HCT116 (cell line): Measurements from ENCODE around the gene TULP4. TPM values are rescaled to one million over a fixed set of nuclear protein-coding genes. Genes with fewer than 3 reads are reported as not detected.

ENCODE experiments used
- ATAC-seq: fragments of 200-7000 bp; cut with Tn5 transposase; 2 replicates; pipeline ENCODE4 v1.9.1; 2020; ENCODE audit warnings: mild to moderate bottlenecking, moderate library complexity
- BruUV-seq: library from RNA; stranded (reverse); fragments of 400-500 nt; replicated peaks from 2 replicates; lab custom pipeline; 2021; lab: Mats Ljungman, UMichigan
- CTCF ChIA-PET: fragments of 300-600 bp; sonication (Branson Sonifier 250); formaldehyde crosslinking; loops from one replicate; lab custom pipeline; 2021; ENCODE audit warnings: antibody characterized with exemption; lab: Charles Lee
- POLR2A ChIA-PET: fragments of 300-600, 350-600 bp; sonication (Branson Sonifier 250); formaldehyde crosslinking; loops from one replicate; lab custom pipeline; 2021; ENCODE audit warnings: antibody characterized with exemption; lab: Charles Lee
- RAD21 ChIA-PET, 2 experiments: fragments of 300-600 bp; sonication (Branson Sonifier 250); formaldehyde crosslinking; loops; one replicate each; lab custom pipeline; 2023; ENCODE audit warnings: low total read pairs in 2 of 2; ENCODE audit not compliant: uncharacterized antibody in 2 of 2, unreplicated experiment in 2 of 2, low non-redundant PET in 1 of 2; lab: Charles Lee
- DNase-seq: peaks from one replicate; pipeline ENCODE4 v3.0.0-alpha.2; 2010; ENCODE audit warnings: low read depth, low spot score
- H2AFZ ChIP-seq: fragments of 200-600 bp; shearing (Covaris generic), sonication (generic); 2 replicates; pipeline ENCODE4 v1.6.1; 2017; ENCODE audit warnings: low read depth, mixed run types, mixed read lengths, antibody characterized with exemption, low read length; ENCODE audit not compliant: poor library complexity, severe bottlenecking
- H3K27ac ChIP-seq: 2 replicates; pipeline ENCODE4 v1.5.1; 2012; ENCODE audit warnings: low read depth, low read length
- H3K27me3 ChIP-seq: fragments of 200-600 bp; sonication (generic); 2 replicates; pipeline ENCODE4 v1.6.1; 2016; ENCODE audit warnings: mixed run types, low read length, mixed read lengths; ENCODE audit not compliant: insufficient read depth
- H3K36me3 ChIP-seq, 2 experiments: fragments of 200-500 bp in 1 of 2; fragments of 200-600 bp in 1 of 2; sonication (Bioruptor generic) in 1 of 2; sonication (generic) in 1 of 2; 2 replicates each; pipeline versions ENCODE4 v1.5.1 to v1.6.1; 2014 to 2016; ENCODE audit warnings: low read length in 2 of 2, inconsistent platforms in 1 of 2, mixed read lengths in 1 of 2, mixed run types in 1 of 2; ENCODE audit not compliant: insufficient read depth in 2 of 2, control insufficient read depth in 1 of 2
- H3K4me1 ChIP-seq, 2 experiments: fragments of 200-600 bp in 1 of 2; sonication (generic) in 1 of 2; 2 replicates each; pipeline versions ENCODE4 v1.5.1 to v1.6.1; 2012 to 2017; ENCODE audit warnings: low read length in 2 of 2, inconsistent platforms in 1 of 2, mild to moderate bottlenecking in 1 of 2, mixed read lengths in 1 of 2, mixed run types in 1 of 2, moderate library complexity in 1 of 2; ENCODE audit not compliant: insufficient read depth in 2 of 2, control insufficient read depth in 1 of 2
- H3K4me2 ChIP-seq: fragments of 200-600 bp; sonication (generic); 2 replicates; pipeline ENCODE4 v1.6.1; 2017; ENCODE audit warnings: mixed run types, low read length, mixed read lengths
- H3K4me3 ChIP-seq, 2 experiments: fragments of 200-600 bp in 1 of 2; sonication (generic) in 1 of 2; replicated peaks in 1 of 2; 2 replicates each; pipeline ENCODE4 v1.5.1; 2011 to 2016; ENCODE audit warnings: low read length in 2 of 2, control low read depth in 1 of 2, low read depth in 1 of 2, mild to moderate bottlenecking in 1 of 2, mixed read lengths in 1 of 2, mixed run types in 1 of 2
- H3K79me2 ChIP-seq: fragments of 200-600 bp; sonication (generic); 2 replicates; pipeline ENCODE4 v1.6.1; 2017; ENCODE audit warnings: mild to moderate bottlenecking, mixed run types, low read length, moderate library complexity, mixed read lengths; ENCODE audit not compliant: insufficient read depth
- H3K9ac ChIP-seq: fragments of 200-600 bp; sonication (generic); 2 replicates; pipeline ENCODE4 v1.6.1; 2016; ENCODE audit warnings: low read length, mixed read lengths
- H3K9me2 ChIP-seq: fragments of 200-600 bp; sonication (generic), shearing (Covaris generic); 2 replicates; pipeline ENCODE4 v1.6.1; 2017; ENCODE audit warnings: mixed run types, mild to moderate bottlenecking, moderate library complexity; ENCODE audit not compliant: insufficient read depth
- H3K9me3 ChIP-seq, 2 experiments: fragments of 200-500 bp in 1 of 2; fragments of 200-600 bp in 1 of 2; sonication (Bioruptor generic) in 1 of 2; sonication (generic) in 1 of 2; 2 replicates each; pipeline ENCODE4 v1.6.1; 2014 to 2017; ENCODE audit warnings: low read length in 2 of 2, mixed read lengths in 2 of 2, inconsistent platforms in 1 of 2, low read depth in 1 of 2, mild to moderate bottlenecking in 1 of 2, mixed run types in 1 of 2, moderate library complexity in 1 of 2; ENCODE audit not compliant: control insufficient read depth in 1 of 2, insufficient read depth in 1 of 2
- H4K20me1 ChIP-seq: fragments of 200-600 bp; sonication (generic), shearing (Covaris generic); 2 replicates; pipeline ENCODE4 v1.6.1; 2017; ENCODE audit warnings: mixed run types, mild to moderate bottlenecking, moderate library complexity; ENCODE audit not compliant: insufficient read depth
- CEBPB ChIP-seq: IDR thresholded peaks from 2 replicates; pipeline ENCODE4 v1.6.1; 2012; ENCODE audit warnings: low read depth
- EGR1 ChIP-seq: IDR thresholded peaks from 2 replicates; pipeline ENCODE4 v1.6.1; 2012; ENCODE audit warnings: low read depth
- ELF1 ChIP-seq: IDR thresholded peaks from 2 replicates; pipeline ENCODE4 v1.6.1; 2012; ENCODE audit warnings: low read depth, borderline replicate concordance
- FOSL1 ChIP-seq: IDR thresholded peaks from 2 replicates; pipeline ENCODE4 v1.6.1; 2012; ENCODE audit warnings: low read depth
- JUND ChIP-seq: IDR thresholded peaks from 2 replicates; pipeline ENCODE4 v1.6.1; 2012
- POLR2A ChIP-seq: IDR thresholded peaks from 2 replicates; pipeline ENCODE4 v1.7.0; 2011; ENCODE audit warnings: borderline replicate concordance; ENCODE audit not compliant: insufficient read depth, insufficient read length; ENCODE audit errors: extremely low read depth
- POLR2AphosphoS5 ChIP-seq: IDR thresholded peaks from 2 replicates; pipeline ENCODE4 v1.6.1; 2011; ENCODE audit warnings: mild to moderate bottlenecking, low read depth, low read length, moderate library complexity
- RAD21 ChIP-seq: IDR thresholded peaks from 2 replicates; pipeline ENCODE4 v1.6.1; 2012; ENCODE audit warnings: low read depth, mild to moderate bottlenecking
- SIN3A ChIP-seq: IDR thresholded peaks from 2 replicates; pipeline ENCODE4 v1.6.1; 2012; ENCODE audit warnings: low read depth
- SP1 ChIP-seq: IDR thresholded peaks from 2 replicates; pipeline ENCODE4 v1.6.1; 2012; ENCODE audit warnings: low read depth
- SRF ChIP-seq: IDR thresholded peaks from 2 replicates; pipeline ENCODE4 v1.6.1; 2012; ENCODE audit warnings: low read depth
- TCF7L2 ChIP-seq: IDR thresholded peaks from 2 replicates; pipeline ENCODE4 v1.7.0; 2011; ENCODE audit warnings: borderline replicate concordance, inconsistent platforms; ENCODE audit not compliant: insufficient read depth, insufficient read length; ENCODE audit errors: extremely low read depth
- ZFX ChIP-seq: fragments of 450-650 bp; IDR thresholded peaks from 2 replicates; pipeline ENCODE4 v1.6.1; 2017
- intact Hi-C: fragments of 100-400 bp; cut with micrococcal nuclease; formaldehyde crosslinking; loops from 2 replicates; pipeline ENCODE4 v1.10.0; 2022
- total RNA-seq: library from RNA; stranded (reverse); gene quantifications from one replicate; pipeline ENCODE4 v1.2.1, GENCODE V29; 2021; ENCODE audit not compliant: unreplicated experiment
- TF ChIP-seq, protein P1 (sequence below), 3 experiments: fragments of 200-600 bp in 1 of 3; sonication (generic) in 1 of 3; IDR thresholded peaks in 2 of 3; conservative IDR thresholded peaks in 1 of 3; 2 replicates each; pipeline ENCODE4 v1.5.1; 2012 to 2017; ENCODE audit warnings: low read depth in 2 of 3, low read length in 2 of 3, antibody characterized with exemption in 1 of 3, borderline replicate concordance in 1 of 3, control low read depth in 1 of 3, mild to moderate bottlenecking in 1 of 3, mixed read lengths in 1 of 3, mixed run types in 1 of 3, moderate library complexity in 1 of 3; ENCODE audit not compliant: insufficient read depth in 1 of 3
- TF ChIP-seq, protein P2 (sequence below): IDR thresholded peaks from 2 replicates; pipeline ENCODE4 v1.6.1; 2012
- TF ChIP-seq, protein P3 (sequence below): IDR thresholded peaks from 2 replicates; pipeline ENCODE4 v1.6.1; 2011; ENCODE audit warnings: mild to moderate bottlenecking, low read length, moderate library complexity; ENCODE audit not compliant: insufficient replicate concordance; ENCODE audit errors: extremely low read depth
- TF ChIP-seq, protein P4 (sequence below): IDR thresholded peaks from 2 replicates; pipeline ENCODE4 v1.6.1; 2012
- TF ChIP-seq, protein P5 (sequence below): IDR thresholded peaks from 2 replicates; pipeline ENCODE4 v1.6.1; 2012; ENCODE audit warnings: low read depth

Gene TULP4
- total RNA-seq, 1 experiment from 2014 or later = 70.8 TPM

DNA sequence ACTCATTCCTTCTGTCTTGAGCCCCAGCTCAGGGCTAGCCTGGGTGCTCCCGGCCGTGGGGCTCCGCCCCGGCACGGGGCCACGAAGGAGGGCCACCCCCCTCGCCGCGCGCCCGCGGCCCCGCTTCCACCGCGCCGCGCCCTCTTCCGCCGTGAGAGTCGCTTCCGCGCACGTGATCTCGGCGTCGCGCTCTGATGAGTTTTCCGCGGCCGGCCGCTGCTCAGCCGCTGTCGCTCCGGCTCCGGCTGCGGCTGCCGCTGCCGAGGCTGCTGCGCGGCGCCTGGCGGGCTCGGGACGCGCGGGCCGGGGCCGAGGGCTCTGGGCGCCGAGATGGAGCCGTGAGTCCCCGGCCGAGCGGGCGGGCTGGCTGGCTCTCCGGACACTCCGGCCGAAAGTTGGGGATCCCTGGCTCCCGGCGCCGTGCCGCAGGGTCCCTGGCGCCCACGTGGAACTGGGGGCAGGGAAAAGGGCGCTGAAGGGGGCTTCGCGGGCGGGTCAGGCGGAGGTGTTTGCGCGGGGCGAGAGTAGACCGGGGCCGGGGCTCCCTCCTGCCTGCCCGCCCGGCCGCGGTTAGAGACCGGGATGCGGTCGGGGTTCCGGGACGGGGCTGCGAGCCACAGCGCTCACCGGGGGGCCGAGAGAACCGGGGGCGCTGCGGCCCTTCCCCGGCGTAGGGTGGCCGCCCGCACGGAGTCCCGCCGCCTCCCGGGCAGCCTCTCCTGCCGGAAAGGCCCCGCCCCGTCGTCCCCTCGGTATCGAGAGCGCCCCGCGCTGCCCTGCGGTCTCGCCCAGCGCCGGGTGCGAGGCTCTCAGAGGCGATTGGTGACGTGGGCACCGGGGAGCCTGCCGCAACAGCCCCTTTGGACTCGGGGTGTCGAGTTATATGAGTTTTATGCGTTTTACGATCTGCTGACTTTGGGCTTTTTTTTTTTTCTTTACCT, 247.9 kb downstream of the TULP4 start, which contains the start of gene TMEM181:
Gene TMEM181, plus strand, starts transcription at position 197 of the 941 bp plus-strand sequence. Its CDS starts 134 bp downstream, at position 331.
- Histone ChIP-seq H3K4me2 (peak within 1 kb of the TSS; percentile 95), H3K4me3 (peak within 1 kb of the TSS; percentile 75 to 82), H3K79me2 (peaks cover 49% of the 10 kb centered on the region), H3K27ac (peak within 1 kb of the TSS; percentile 79), H3K9me3 (no peaks in the 10 kb centered on the region), H4K20me1 (0 out of 2 replicates have a peak, but pooled peaks cover 4% of the 10 kb centered on the region), H2AFZ (no peak within 1 kb of the TSS), H3K9me2 (no peaks in the 10 kb centered on the region), H3K36me3 (no peaks in the 10 kb centered on the region), H3K4me1 (peaks cover 6 to 23% of the 10 kb centered on the region in 2 experiments; a peak in 3 of 4 replicates), H3K9ac (peak within 1 kb of the TSS; percentile 93), H3K27me3 (no peaks in the 10 kb centered on the region)
- intact Hi-C loops = no loop called here
- RAD21 ChIA-PET = no interaction called here
- TF ChIP-seq CEBPB = no peak
- TF ChIP-seq SIN3A = 0 out of 2 replicates have a peak, but pooled peaks have one; percentile 68
- TF ChIP-seq ZFX = peak; percentile 71
- TF ChIP-seq, protein P1, sequence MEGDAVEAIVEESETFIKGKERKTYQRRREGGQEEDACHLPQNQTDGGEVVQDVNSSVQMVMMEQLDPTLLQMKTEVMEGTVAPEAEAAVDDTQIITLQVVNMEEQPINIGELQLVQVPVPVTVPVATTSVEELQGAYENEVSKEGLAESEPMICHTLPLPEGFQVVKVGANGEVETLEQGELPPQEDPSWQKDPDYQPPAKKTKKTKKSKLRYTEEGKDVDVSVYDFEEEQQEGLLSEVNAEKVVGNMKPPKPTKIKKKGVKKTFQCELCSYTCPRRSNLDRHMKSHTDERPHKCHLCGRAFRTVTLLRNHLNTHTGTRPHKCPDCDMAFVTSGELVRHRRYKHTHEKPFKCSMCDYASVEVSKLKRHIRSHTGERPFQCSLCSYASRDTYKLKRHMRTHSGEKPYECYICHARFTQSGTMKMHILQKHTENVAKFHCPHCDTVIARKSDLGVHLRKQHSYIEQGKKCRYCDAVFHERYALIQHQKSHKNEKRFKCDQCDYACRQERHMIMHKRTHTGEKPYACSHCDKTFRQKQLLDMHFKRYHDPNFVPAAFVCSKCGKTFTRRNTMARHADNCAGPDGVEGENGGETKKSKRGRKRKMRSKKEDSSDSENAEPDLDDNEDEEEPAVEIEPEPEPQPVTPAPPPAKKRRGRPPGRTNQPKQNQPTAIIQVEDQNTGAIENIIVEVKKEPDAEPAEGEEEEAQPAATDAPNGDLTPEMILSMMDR (IDR thresholded peaks at IDR 0.05 in 2 of 3, conservative IDR thresholded peaks at IDR 0.05 in 1 of 3; ENCODE audit: borderline replicate concordance in 1 of 3, insufficient read depth in 1 of 3, low read depth in 2 of 3, low read length in 2 of 3) = no peak
- TF ChIP-seq ELF1 = peak; percentile 86; the same call in 1 of the 2 replicates
- no peak for TF ChIP-seq RAD21
- peak; percentile 85; the same call in 1 of the 2 replicates for TF ChIP-seq SRF
- no peak for TF ChIP-seq SP1
- TF ChIP-seq, protein P2, sequence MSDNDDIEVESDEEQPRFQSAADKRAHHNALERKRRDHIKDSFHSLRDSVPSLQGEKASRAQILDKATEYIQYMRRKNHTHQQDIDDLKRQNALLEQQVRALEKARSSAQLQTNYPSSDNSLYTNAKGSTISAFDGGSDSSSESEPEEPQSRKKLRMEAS = peak; percentile 83
- TF ChIP-seq, protein P3, sequence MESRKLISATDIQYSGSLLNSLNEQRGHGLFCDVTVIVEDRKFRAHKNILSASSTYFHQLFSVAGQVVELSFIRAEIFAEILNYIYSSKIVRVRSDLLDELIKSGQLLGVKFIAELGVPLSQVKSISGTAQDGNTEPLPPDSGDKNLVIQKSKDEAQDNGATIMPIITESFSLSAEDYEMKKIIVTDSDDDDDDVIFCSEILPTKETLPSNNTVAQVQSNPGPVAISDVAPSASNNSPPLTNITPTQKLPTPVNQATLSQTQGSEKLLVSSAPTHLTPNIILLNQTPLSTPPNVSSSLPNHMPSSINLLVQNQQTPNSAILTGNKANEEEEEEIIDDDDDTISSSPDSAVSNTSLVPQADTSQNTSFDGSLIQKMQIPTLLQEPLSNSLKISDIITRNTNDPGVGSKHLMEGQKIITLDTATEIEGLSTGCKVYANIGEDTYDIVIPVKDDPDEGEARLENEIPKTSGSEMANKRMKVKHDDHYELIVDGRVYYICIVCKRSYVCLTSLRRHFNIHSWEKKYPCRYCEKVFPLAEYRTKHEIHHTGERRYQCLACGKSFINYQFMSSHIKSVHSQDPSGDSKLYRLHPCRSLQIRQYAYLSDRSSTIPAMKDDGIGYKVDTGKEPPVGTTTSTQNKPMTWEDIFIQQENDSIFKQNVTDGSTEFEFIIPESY = no peak
- peak; percentile 19 for TF ChIP-seq TCF7L2
- no peak for TF ChIP-seq FOSL1
- TF ChIP-seq POLR2AphosphoS5 = peak; percentile 77
- TF ChIP-seq, protein P4, sequence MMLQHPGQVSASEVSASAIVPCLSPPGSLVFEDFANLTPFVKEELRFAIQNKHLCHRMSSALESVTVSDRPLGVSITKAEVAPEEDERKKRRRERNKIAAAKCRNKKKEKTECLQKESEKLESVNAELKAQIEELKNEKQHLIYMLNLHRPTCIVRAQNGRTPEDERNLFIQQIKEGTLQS = no peak
- TF ChIP-seq POLR2A = peak; percentile 78
- TF ChIP-seq JUND = no peak
- TF ChIP-seq EGR1 = peak; percentile 77; the same call in 1 of the 2 replicates
- TF ChIP-seq, protein P5, sequence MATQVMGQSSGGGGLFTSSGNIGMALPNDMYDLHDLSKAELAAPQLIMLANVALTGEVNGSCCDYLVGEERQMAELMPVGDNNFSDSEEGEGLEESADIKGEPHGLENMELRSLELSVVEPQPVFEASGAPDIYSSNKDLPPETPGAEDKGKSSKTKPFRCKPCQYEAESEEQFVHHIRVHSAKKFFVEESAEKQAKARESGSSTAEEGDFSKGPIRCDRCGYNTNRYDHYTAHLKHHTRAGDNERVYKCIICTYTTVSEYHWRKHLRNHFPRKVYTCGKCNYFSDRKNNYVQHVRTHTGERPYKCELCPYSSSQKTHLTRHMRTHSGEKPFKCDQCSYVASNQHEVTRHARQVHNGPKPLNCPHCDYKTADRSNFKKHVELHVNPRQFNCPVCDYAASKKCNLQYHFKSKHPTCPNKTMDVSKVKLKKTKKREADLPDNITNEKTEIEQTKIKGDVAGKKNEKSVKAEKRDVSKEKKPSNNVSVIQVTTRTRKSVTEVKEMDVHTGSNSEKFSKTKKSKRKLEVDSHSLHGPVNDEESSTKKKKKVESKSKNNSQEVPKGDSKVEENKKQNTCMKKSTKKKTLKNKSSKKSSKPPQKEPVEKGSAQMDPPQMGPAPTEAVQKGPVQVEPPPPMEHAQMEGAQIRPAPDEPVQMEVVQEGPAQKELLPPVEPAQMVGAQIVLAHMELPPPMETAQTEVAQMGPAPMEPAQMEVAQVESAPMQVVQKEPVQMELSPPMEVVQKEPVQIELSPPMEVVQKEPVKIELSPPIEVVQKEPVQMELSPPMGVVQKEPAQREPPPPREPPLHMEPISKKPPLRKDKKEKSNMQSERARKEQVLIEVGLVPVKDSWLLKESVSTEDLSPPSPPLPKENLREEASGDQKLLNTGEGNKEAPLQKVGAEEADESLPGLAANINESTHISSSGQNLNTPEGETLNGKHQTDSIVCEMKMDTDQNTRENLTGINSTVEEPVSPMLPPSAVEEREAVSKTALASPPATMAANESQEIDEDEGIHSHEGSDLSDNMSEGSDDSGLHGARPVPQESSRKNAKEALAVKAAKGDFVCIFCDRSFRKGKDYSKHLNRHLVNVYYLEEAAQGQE = no peak
- CTCF ChIA-PET = no interaction called here
- POLR2A ChIA-PET = no interaction called here
- ATAC-seq = peak; percentile 83
- BruUV-seq = no TSS peak
- DNase-seq = peak; percentile 36
